Tibial nerve (tissue), 3 donors: ENCODE data around the gene CALHM3.

Experiments used
- POLR2A ChIP-seq, 2 donors: fragments of 450-650 bp; IDR thresholded peaks; one replicate each; pipeline ENCODE4 v1.6.1; 2017; ENCODE audit warnings: antibody characterized with exemption in 2 of 2, mild to moderate bottlenecking in 2 of 2, moderate library complexity in 2 of 2
- TF ChIP-seq, protein P1 (sequence below), 5 experiments: fragments of 200-600 bp in 3 of 5; fragments of 450-650 bp in 2 of 5; sonication (generic) in 3 of 5; IDR thresholded peaks; one replicate each; pipeline ENCODE4 v1.5.1; 2016 to 2019; ENCODE audit warnings: antibody characterized with exemption in 5 of 5, mild to moderate bottlenecking in 3 of 5, moderate library complexity in 2 of 5

DNA sequence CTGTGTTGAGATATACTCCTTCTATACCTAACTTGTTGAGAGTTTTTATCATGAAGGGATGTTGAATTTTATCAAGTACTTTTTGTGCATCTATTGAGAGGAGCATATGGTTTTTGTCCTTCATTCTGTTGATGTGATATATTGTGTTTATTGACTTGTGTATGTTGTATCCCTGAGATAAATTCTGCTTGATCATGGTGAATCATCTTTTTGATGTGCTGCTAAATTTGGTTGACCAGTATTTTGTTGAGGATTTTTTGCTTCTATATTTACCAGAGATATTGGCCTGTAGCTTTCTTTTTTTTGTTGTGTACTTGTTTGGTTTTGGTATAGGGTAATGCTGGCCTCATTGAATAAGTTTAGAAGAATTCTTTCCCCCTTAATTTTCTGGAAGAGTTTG is 46.9 kb upstream of the CALHM3 start:
- no peak for TF ChIP-seq POLR2A (IDR thresholded peaks at IDR 0.05)
- TF ChIP-seq, protein P1, sequence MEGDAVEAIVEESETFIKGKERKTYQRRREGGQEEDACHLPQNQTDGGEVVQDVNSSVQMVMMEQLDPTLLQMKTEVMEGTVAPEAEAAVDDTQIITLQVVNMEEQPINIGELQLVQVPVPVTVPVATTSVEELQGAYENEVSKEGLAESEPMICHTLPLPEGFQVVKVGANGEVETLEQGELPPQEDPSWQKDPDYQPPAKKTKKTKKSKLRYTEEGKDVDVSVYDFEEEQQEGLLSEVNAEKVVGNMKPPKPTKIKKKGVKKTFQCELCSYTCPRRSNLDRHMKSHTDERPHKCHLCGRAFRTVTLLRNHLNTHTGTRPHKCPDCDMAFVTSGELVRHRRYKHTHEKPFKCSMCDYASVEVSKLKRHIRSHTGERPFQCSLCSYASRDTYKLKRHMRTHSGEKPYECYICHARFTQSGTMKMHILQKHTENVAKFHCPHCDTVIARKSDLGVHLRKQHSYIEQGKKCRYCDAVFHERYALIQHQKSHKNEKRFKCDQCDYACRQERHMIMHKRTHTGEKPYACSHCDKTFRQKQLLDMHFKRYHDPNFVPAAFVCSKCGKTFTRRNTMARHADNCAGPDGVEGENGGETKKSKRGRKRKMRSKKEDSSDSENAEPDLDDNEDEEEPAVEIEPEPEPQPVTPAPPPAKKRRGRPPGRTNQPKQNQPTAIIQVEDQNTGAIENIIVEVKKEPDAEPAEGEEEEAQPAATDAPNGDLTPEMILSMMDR (IDR thresholded peaks at IDR 0.05) = no peak
